HepG2 (cell line): ENCODE measurements around the gene ECEL1. TPM values are rescaled to one million over a fixed set of nuclear protein-coding genes. Genes with fewer than 3 reads are reported as not detected.

ENCODE experiments used
- ETV6 ChIP-seq: sonication (generic); formaldehyde crosslinking; conservative IDR thresholded peaks from 2 replicates; pipeline ENCODE4 v1.4.0; 2020; ENCODE audit warnings: missing genetic modification reagents
- GPBP1L1 ChIP-seq: sonication (generic); formaldehyde crosslinking; IDR thresholded peaks from 2 replicates; pipeline ENCODE4 v1.5.0; 2020; ENCODE audit warnings: mild to moderate bottlenecking, missing genetic modification reagents
- KDM5B ChIP-seq: sonication (generic); formaldehyde crosslinking; IDR thresholded peaks from 2 replicates; pipeline ENCODE4 v1.4.0; 2020; ENCODE audit warnings: missing genetic modification reagents, mild to moderate bottlenecking, borderline replicate concordance
- SRSF1 ChIP-seq: fragments of 200-400 bp; formaldehyde crosslinking; optimal IDR thresholded peaks from 2 replicates; pipeline ENCODE3; 2017; ENCODE audit warnings: mild to moderate bottlenecking, low read depth, low read length, moderate library complexity
- TSC22D2 ChIP-seq: sonication (generic); formaldehyde crosslinking; IDR thresholded peaks from 2 replicates; pipeline ENCODE4 v1.5.1; 2020; ENCODE audit warnings: missing genetic modification reagents, mild to moderate bottlenecking, borderline replicate concordance
- ZBTB38 ChIP-seq: sonication (generic); formaldehyde crosslinking; IDR thresholded peaks from 2 replicates; pipeline ENCODE4 v1.5.1; 2020; ENCODE audit warnings: mild to moderate bottlenecking, missing genetic modification reagents
- ZFX ChIP-seq: sonication (generic); formaldehyde crosslinking; IDR thresholded peaks from 2 replicates; pipeline ENCODE4 v1.4.0; 2020; ENCODE audit warnings: mild to moderate bottlenecking, low read depth, missing genetic modification reagents, moderate library complexity
- ZNF12 ChIP-seq: sonication (generic); formaldehyde crosslinking; IDR thresholded peaks from 2 replicates; pipeline ENCODE4 v1.5.0; 2020; ENCODE audit warnings: missing genetic modification reagents
- ZNF446 ChIP-seq: sonication (generic); formaldehyde crosslinking; IDR thresholded peaks from 2 replicates; pipeline ENCODE4 v1.5.0; 2020; ENCODE audit warnings: mild to moderate bottlenecking, missing genetic modification reagents
- ZNF547 ChIP-seq: sonication (generic); formaldehyde crosslinking; IDR thresholded peaks from 2 replicates; pipeline ENCODE4 v1.5.1; 2020; ENCODE audit warnings: mild to moderate bottlenecking, missing genetic modification reagents
- ZNF562 ChIP-seq: sonication (generic); formaldehyde crosslinking; IDR thresholded peaks from 2 replicates; pipeline ENCODE4 v1.8.0; 2022; ENCODE audit warnings: missing genetic modification reagents, borderline replicate concordance
- ZNF768 ChIP-seq: sonication (generic); formaldehyde crosslinking; IDR thresholded peaks from 2 replicates; pipeline ENCODE4 v1.4.0; 2020; ENCODE audit warnings: missing genetic modification reagents
- polyA plus RNA-seq, 8 experiments: library from polyadenylated mRNA; depleted of rRNA in 3 of 8; stranded (reverse) in 7 of 8; unstranded in 1 of 8; fragments of >200 nt; fragmentation: Illumina TruSeq in 4 of 8; extraction: Trizol in 4 of 8; gene quantifications; 2 replicates each; pipeline versions ENCODE4 v1.2.1 to v1.2.3, GENCODE V29; 2011 to 2016; ENCODE audit warnings: low read depth in 4 of 8, missing spikeins in 1 of 8, mixed read lengths in 1 of 8; ENCODE audit not compliant: insufficient read depth in 1 of 8
- total RNA-seq, 5 experiments: library from RNA; depleted of rRNA; stranded (reverse); fragments of >200 nt; fragmentation: Illumina TruSeq; extraction: Trizol; gene quantifications; 2 replicates each; pipeline ENCODE4 v1.2.3, GENCODE V29; 2016; ENCODE audit warnings: low read depth in 1 of 5
- TF ChIP-seq, protein P1 (sequence below): sonication (generic); formaldehyde crosslinking; IDR thresholded peaks from 2 replicates; pipeline ENCODE4 v1.5.0; 2020; ENCODE audit warnings: mild to moderate bottlenecking, missing genetic modification reagents, moderate library complexity
- TF ChIP-seq, protein P2 (sequence below): sonication (generic); formaldehyde crosslinking; IDR thresholded peaks from 2 replicates; pipeline ENCODE4 v1.5.0; 2020; ENCODE audit warnings: mild to moderate bottlenecking, missing genetic modification reagents, borderline replicate concordance
- TF ChIP-seq, protein P3 (sequence below): sonication (generic); formaldehyde crosslinking; IDR thresholded peaks from 2 replicates; pipeline ENCODE4 v1.4.0; 2020; ENCODE audit warnings: missing genetic modification reagents

ECEL1 gene
- total and polyA plus RNA-seq, 2 of the 13 experiments (the other 11 are each of a cell fraction or from before 2014, with no cell fraction given), result not detected

- TF ChIP-seq, protein P1, sequence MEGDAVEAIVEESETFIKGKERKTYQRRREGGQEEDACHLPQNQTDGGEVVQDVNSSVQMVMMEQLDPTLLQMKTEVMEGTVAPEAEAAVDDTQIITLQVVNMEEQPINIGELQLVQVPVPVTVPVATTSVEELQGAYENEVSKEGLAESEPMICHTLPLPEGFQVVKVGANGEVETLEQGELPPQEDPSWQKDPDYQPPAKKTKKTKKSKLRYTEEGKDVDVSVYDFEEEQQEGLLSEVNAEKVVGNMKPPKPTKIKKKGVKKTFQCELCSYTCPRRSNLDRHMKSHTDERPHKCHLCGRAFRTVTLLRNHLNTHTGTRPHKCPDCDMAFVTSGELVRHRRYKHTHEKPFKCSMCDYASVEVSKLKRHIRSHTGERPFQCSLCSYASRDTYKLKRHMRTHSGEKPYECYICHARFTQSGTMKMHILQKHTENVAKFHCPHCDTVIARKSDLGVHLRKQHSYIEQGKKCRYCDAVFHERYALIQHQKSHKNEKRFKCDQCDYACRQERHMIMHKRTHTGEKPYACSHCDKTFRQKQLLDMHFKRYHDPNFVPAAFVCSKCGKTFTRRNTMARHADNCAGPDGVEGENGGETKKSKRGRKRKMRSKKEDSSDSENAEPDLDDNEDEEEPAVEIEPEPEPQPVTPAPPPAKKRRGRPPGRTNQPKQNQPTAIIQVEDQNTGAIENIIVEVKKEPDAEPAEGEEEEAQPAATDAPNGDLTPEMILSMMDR (CRISPR knock-in tag), result peak; percentile 79
- TF ChIP-seq GPBP1L1 (CRISPR knock-in tag) (no peak), ZBTB38 (CRISPR knock-in tag) (peak; percentile 16; the same call in 1 of the 2 replicates), ZNF562 (CRISPR knock-in tag) (no peak), SRSF1 (no peak), KDM5B (CRISPR knock-in tag) (0 out of 2 replicates have a peak, but pooled peaks have one; percentile 33), ZNF768 (CRISPR knock-in tag) (no peak), ZNF446 (CRISPR knock-in tag) (no peak), ZNF12 (CRISPR knock-in tag) (no peak), ZNF547 (CRISPR knock-in tag) (0 out of 2 replicates have a peak, but pooled peaks have one; percentile 38), ETV6 (CRISPR knock-in tag) (0 out of 2 replicates have a peak, but pooled peaks have one; percentile 13), TSC22D2 (0 out of 2 replicates have a peak, but pooled peaks have one; percentile 55), ZFX (CRISPR knock-in tag) (peak; percentile 35; the same call in 1 of the 2 replicates)
- TF ChIP-seq, protein P2, sequence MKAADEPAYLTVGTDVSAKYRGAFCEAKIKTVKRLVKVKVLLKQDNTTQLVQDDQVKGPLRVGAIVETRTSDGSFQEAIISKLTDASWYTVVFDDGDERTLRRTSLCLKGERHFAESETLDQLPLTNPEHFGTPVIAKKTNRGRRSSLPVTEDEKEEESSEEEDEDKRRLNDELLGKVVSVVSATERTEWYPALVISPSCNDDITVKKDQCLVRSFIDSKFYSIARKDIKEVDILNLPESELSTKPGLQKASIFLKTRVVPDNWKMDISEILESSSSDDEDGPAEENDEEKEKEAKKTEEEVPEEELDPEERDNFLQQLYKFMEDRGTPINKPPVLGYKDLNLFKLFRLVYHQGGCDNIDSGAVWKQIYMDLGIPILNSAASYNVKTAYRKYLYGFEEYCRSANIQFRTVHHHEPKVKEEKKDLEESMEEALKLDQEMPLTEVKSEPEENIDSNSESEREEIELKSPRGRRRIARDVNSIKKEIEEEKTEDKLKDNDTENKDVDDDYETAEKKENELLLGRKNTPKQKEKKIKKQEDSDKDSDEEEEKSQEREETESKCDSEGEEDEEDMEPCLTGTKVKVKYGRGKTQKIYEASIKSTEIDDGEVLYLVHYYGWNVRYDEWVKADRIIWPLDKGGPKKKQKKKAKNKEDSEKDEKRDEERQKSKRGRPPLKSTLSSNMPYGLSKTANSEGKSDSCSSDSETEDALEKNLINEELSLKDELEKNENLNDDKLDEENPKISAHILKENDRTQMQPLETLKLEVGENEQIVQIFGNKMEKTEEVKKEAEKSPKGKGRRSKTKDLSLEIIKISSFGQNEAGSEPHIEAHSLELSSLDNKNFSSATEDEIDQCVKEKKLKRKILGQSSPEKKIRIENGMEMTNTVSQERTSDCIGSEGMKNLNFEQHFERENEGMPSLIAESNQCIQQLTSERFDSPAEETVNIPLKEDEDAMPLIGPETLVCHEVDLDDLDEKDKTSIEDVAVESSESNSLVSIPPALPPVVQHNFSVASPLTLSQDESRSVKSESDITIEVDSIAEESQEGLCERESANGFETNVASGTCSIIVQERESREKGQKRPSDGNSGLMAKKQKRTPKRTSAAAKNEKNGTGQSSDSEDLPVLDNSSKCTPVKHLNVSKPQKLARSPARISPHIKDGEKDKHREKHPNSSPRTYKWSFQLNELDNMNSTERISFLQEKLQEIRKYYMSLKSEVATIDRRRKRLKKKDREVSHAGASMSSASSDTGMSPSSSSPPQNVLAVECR (CRISPR knock-in tag), result 0 out of 2 replicates have a peak, but pooled peaks have one; percentile 32
- TF ChIP-seq, protein P3, sequence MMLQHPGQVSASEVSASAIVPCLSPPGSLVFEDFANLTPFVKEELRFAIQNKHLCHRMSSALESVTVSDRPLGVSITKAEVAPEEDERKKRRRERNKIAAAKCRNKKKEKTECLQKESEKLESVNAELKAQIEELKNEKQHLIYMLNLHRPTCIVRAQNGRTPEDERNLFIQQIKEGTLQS, result 0 out of 2 replicates have a peak, but pooled peaks have one; percentile 31
Measured at GRCh38 chr2:232521959-232522622, 34.5 kb upstream of the ECEL1 start (continued).
